ENCODE measurements around the gene AP2B1.

The AP2B1 gene

DNA sequence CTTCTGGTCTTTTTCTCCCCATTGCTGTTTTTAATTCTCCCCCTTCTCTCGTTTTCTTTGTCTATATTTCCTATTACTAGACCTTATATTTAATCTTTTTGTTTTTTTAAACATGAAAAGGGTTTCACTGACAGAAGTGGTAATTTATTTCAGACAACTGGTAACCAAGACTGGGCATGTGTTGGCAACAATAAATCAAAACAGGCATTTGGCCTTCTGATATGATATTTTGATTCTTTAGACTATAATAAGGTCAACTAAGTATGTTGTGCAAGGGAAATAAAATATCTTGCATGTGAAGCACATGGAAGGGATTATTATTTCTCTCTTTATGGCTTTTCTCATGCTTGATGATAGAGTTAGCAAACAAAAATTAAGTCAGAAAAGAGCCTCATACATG is 34.6 kb downstream of the AP2B1 start:
- in situ Hi-C loops (cut with HindIII; ENCODE audit: low sequenced_read_pairs) = no loop called here

DNA sequence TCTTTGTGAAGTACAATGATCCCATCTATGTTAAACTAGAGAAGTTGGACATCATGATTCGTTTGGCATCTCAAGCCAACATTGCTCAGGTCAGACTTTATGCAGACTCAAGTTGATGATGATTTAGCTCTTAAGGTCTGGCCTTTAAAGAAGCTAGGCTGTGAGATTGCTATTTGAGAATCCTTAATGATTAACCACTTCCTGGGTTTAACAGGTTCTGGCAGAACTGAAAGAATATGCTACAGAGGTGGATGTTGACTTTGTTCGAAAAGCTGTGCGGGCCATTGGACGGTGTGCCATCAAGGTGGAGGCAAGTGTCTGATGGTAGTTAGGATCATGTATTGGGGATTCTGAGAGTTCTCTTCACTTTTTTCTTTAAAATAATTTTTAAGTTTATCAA is 40.3 kb downstream of the AP2B1 start:
- in situ Hi-C loops (cut with HindIII; ENCODE audit: low sequenced_read_pairs) = no loop called here

DNA sequence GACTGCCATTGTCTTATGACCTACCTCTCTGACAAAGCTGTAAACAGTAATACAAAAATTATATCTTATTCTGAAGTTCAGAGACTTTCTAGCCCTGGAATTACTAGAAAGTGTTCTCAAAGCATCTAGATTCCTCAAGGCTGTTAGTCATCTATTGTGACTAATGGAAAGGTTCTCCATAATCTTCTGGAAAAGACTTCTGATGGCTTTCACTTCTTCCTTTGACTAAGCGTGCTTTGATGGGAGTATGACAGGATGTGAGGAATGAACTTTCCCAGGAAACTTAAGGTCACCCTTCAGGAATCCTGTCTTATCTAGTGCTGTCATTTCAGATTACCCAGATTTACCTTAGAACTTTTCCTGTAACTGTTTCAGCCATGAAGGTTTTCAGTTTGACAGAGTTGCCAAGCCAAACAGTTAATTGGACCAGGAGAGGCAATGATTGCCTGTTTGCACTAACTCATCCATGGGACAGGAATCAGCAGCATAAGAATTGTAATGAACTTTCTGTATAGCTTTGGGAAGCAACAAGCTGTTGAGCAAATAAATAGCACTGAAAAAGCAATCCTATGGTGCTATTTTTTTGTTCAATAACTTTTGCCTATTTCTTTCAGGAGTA is 43.5 kb downstream of the AP2B1 start:
- in situ Hi-C loops (cut with HindIII; ENCODE audit: low sequenced_read_pairs) = no loop called here

DNA sequence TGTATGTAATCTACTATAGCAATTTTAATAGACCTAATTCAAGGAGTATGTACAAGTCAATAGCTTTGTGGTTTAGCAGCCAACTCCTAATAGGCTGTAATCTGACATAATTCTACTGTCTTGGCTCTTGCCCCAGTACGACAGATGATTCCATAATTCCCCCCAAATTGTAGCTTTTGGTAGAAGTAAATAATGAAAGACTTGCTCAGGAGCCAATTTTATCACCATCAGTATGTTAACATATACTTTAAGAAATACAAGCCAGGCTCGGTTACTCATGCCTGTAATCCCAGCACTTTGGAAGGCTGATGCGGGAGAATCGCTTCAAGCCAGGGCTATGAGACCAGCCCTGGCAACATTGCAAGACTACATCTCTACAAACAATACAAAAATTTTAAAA is 53.9 kb downstream of the AP2B1 start:
- in situ Hi-C loops (cut with HindIII; ENCODE audit: low sequenced_read_pairs) = loop anchor here (5.0 kb wide), 2 partner anchors 34 to 36 kb away; no protein-coding TSS in a partner anchor

DNA sequence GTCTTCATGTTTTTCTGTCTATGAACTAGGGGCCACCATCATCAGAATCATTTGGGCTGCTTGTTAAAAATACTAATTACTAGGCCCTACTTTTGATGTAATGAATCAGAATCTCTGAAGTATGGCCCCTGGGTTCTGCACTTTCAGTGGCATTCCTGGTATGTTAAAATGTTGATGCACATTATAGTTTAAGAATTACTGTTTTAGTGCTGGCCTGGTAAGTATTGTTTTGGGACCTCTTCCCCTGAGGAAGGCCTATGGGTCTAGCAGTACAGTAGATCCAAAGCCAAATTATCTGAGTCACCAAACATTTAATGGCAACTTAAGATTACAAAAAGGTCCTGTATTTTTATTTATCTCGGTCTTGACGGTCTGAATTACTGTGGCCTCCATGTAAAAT is 58.8 kb downstream of the AP2B1 start:
- in situ Hi-C loops (cut with HindIII; ENCODE audit: low sequenced_read_pairs) = no loop called here

DNA sequence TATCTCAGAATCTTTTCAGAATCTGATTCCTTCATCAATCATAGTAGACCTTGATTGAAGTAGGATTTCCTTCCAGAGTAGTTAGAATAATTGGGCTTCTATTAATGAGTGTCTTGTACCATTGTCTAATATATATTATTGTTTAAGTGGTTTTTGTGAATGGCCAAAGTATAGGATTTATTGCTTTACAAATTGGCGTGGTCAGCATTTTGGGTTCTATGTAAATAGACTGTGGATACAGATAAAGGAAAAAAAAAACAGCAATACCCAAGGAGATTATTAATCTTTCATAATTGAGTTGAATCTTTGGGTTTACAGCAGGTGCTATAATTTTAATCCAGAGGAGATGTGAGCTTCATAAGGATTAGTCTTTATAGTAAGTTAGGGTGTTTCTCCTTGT is 64.3 kb downstream of the AP2B1 start:
- in situ Hi-C loops (cut with HindIII; ENCODE audit: low sequenced_read_pairs) = no loop called here

DNA sequence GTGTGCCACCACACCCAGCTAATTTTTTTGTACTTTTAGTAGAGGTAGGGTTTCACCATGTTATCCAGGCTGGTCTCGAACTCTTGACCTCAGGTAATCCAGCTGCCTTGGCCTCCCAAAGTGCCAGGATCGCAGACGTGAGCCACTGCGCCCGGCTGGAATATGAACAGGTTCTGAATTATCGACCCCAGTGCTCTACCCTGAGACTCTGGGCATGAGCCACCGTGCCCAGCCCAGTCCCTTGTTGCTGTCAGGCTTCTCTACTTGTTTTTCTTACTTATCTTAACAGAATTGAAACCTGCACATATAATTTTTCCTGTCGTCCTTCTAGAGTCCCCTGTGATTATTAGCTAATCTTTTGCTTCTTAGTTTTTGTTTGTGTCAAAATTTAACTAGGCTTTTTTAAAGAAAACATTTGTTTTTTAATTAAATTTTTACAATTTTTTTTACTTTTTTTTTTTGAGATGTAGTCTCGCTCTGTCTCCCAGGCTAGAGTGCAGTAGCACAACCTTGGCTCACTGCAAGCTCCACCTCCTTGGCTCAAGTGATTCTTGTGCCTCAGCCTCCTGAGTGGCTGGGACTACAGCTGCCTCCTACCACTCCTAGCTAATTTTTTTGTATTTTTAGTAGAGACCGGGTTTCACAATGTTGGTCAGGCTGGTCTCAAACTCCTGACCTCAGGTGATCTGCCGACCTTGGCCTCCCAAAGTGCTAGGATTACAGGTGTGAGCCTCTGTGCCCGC is 66.7 kb downstream of the AP2B1 start:
- in situ Hi-C loops (cut with HindIII; ENCODE audit: low sequenced_read_pairs) = no loop called here

DNA sequence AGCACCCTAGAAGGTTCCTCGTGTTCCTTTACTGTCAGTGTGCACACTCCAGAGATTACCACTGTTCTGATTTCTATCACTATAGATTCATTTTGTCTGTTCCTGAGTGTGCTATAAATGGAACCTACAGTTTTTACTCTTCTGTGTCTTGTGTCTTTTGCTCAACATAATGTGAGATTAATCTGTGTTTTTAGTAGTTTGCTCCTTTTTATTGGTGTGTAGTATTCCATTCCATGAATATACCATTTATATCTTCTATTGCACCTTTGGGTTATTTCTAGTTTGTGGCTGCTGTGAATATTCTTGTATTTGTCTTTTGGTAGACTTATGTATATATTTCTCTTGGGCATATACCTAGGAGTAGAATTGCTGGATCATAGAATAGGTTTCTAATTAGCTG is 68.2 kb downstream of the AP2B1 start:
- in situ Hi-C loops (cut with HindIII; ENCODE audit: low sequenced_read_pairs) = no loop called here

DNA sequence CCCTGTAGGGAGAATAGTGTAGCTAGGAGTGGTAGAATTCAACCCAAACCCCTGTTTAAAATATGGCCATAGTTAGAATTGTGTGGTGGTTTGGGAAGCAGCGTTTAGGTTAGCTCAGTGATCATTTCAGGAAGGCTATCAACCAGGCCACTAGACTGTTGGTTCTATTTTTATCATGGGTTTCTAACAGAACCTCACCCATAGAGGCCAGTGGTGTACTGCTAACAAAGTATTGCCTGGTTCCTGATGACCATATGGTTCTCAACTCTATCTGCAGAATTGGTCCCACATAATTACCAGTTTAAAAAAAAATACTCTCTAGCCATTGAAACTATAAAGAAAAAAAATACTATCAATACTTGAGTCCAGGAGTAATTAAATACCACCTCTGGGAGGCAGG is 73.8 kb downstream of the AP2B1 start:
- in situ Hi-C loops (cut with HindIII; ENCODE audit: low sequenced_read_pairs) = no loop called here

DNA sequence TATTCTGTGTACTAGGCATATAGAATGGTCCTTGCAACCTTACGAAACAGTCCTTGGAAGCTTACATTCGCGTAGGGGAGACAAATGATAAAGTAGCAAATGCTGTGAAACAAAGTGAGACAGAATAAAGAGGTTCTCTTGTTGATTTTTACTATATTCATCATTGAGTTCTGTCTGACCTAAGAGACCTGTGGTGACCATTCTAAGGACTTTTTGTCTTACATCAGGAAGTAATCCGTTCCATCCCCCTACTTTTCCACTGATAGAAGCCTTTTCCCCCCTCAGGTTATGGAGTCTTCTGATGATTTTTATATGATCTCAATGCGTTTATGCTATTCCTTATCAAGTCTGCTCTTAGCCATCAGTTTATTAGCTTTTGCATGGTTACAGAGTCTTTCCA is 77.6 kb downstream of the AP2B1 start:
- in situ Hi-C loops (cut with HindIII; ENCODE audit: low sequenced_read_pairs) = no loop called here

DNA sequence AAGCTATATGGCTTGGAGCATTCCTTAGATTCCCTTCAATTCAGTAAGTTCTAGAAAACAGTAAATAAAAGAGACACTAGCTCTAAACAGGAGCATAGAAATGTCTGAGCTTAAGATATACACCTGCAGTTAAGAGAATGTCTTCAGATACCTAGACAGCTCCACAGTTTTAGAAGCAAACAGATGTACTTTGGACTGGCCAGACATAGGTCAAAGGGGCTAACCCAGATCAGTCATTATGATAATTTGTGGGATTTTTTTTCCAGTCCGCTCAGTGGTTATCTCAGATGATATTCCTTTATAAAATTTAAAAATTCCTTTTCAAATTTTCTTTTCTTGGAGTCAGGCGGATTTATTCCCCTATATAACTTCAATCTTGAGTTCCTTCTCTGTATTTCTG is 78.5 kb downstream of the AP2B1 start:
- in situ Hi-C loops (cut with HindIII; ENCODE audit: low sequenced_read_pairs) = no loop called here

DNA sequence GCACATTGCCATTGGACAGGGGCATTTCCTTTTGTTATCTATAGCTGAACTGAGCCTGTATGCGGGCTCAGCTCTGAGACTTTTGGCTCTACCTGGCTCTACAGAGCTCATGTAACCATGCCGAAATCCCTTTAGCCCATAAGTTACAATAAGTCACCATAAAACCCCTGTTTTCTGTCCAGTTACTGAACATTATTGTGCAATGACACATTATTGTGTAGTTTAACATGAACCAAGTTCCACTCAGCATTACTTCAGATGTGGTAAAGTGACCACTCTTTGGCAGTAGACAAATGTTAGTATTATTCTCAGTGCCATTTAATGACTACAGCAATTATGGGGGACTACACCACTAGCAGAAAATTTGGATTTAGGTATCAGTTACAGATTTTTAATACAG is 78.9 kb downstream of the AP2B1 start:
- in situ Hi-C loops (cut with HindIII; ENCODE audit: low sequenced_read_pairs) = no loop called here

DNA sequence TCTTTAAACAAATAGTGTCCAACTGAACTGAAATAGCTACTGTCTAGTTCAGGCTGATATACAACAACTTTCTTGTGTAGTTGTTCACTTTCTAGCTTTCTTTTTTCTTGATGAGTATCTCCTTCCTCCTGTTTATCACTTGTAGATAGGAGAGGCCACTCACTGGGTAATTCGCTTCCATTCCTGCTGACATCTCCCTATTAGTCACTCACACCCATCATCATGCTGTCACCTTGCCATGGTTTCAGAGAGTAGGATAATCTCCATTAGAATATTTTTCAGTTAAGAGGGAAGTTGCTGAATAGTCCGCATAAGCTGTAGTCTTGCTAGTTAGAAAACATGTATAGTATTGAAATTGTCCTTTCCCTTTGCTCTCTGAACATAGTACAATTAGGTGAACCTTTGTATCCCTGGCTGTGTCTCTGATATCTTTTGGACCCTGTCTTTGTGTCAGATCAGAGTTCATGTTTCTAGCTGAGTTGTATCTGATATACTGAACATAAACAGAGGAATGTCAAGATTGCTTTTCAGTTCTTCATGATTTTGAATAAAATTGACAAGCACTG is 79.9 kb downstream of the AP2B1 start:
- in situ Hi-C loops (cut with HindIII; ENCODE audit: low sequenced_read_pairs) = no loop called here

DNA sequence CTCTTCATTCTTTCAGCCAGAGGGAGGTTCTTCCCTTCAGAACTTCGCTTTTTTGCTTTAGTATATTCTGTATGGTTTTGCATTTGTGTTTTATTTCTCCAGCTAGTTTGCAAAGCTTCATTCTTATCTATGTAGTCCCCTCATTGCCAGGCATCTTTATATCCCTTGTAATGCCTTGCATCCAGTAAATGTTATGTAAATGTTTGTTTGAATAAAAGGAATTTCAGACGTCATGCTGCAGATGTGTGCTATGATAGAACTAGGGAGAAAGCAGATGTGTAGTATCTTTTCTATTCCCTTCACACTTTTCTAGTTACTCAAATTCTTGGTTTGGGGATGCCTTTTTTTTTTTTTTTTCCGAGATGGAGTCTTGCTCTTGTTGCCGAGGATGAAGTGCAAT is 81.7 kb downstream of the AP2B1 start:
- in situ Hi-C loops (cut with HindIII; ENCODE audit: low sequenced_read_pairs) = no loop called here

DNA sequence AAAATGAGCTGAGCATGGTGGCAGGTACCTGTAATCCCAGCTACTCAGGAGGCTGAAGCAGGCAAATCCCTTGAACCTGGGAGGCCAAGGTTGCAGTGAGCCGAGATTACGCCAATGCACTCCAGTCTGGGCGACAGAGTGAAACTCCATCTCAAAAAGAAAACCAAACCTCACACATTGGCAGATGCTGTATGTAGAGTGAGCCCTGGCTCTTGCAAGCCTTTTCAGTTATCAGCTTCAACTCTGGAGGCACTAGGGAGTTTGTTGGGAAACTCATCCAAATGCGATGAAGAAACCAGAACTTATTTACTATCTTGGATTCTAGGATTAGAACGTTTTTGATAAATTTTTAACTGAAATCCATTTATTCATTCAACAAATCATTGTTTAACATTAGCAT is 87.4 kb downstream of the AP2B1 start:
- in situ Hi-C loops (cut with HindIII; ENCODE audit: low sequenced_read_pairs) = no loop called here

DNA sequence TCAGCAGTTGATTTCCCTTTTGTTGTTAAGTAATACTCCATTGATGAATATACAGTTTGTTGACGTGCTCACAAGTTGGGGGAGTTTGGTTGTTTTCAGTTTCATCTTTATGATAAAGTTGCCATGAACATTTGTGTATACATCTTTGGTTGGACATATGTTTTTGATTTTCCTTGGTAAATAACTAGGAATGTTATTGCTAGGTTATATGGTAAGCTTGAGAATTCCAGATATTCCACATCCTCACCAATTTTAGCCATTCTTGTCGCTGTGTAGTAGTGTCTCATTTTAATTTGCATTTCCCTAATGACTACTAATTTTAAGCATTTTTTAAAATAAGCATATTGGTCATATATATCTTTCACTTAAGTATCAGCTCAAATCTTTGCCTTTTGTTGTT is 89.3 kb downstream of the AP2B1 start:
- in situ Hi-C loops (cut with HindIII; ENCODE audit: low sequenced_read_pairs) = loop anchor here (5.0 kb wide), 1 partner anchor 34 kb away; no protein-coding TSS in a partner anchor

DNA sequence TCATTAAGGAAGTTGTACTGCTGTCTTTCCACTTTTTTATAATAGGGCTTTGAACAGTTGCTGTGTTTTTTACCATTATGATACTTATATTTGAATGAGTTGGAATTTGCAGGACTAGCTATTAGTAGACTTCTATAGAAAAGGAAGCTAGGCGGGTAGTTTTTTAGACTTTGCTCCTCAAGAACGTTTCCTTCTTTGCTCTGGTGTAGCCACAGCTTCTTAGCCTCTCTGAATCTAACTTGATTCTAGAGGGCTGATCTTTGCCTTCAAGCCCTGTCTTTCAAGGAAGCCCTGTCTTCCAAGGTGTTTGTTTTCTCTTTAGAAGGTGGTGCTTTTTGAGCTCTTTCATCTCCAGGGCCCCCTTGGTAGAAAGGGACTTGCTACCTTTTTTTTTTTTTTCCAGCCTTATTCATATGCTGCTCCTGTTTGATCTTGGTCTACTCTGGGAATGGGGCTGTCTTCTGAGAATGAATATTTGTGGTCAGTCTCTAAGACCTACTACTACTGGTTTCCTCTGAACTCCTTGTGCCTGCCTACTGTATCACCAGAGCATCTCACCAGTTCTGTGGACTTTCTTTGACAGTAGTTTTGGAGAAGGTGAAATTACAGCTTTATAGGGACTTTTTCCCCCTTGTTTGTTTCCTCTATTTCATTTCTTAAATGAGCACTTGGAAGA is 92.0 kb downstream of the AP2B1 start:
- in situ Hi-C loops (cut with HindIII; ENCODE audit: low sequenced_read_pairs) = loop anchor here (5.0 kb wide), 1 partner anchor 37 kb away; no protein-coding TSS in a partner anchor

DNA sequence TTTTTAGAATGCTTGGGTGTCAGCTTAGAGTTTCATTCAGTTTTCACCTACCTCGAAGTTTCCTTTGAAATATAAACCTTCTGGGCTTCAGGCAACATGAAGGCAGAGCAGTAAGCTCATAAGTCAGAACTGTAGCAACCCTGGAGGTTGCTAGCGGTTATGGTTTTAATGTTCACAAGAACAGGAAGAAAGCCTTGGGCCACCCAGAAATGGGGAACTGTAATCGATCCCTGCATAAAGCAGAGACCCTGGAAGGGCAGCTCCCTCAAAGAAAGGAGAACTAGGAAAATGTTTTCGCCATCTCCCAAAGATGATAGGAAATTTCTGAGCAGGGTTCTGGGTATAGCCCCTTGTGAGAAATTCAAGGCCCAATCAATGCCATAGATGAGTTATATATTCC is 96.5 kb downstream of the AP2B1 start:
- in situ Hi-C loops (cut with HindIII; ENCODE audit: low sequenced_read_pairs) = no loop called here

DNA sequence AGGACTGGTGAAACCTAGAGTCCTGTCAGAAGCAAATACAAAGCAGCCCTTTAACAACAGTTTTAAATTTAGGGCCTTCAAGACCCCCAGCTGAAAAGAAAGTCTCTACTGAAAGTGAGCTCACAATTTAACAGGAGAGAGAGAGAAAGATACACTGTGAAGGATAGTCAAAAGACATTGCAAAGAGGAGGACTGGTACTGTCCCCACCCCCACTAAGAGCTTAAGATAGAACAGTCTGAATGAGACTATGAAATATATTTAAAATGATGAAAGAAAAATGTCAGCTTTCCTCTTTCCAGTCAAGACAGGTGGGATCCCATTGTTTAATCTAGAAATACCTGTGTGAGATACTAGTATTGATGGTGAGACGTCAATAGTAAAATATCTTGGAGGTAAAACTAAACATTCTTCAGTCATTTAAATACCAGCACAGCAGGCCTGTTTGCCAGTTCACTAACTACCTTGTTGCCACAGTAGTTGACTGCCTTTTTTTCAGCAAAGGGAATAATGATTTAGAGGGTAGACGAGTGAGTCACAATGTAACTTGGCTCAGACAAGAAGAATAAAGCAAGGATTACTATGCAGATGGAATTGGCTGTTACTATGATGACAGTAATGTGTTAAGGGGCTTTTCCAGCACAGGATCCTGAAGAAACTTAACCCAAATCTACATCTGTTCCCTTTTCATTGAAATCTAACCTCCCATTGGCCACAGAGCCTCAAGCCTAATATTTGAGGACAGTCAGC is 97.1 kb downstream of the AP2B1 start:
- in situ Hi-C loops (cut with HindIII; ENCODE audit: low sequenced_read_pairs) = no loop called here

DNA sequence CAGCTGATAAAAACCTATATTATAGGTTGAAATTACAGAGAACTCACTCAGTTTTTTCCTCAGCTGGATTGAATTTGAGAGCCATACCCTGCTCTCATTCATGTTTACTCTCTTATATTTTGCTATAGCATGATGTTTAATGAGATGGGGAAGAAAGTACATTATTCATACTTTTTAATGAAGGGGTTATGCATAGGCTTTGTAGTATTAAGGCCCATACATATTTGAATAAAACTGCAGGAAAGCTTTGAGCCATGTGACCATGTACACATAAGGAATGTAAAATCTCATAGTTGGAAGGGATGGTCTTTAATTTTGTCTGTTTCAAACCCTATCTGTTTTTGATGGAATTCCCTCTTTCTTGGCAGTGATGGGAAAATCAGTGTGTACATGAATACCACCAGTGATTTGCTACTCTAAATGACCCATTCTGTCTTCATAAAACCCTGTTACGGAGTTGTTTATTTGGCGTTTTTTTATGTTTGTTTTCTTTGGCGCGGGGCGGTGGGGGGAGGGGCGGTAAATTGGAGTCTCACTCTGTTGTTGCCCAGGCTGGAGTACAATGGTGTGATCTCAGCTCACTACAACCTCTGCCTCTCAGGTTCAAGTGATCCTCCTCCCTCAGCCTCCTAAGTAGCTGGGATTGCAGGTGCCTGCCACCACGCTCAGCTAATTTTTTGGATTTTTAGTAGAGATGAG is 105.5 kb downstream of the AP2B1 start:
- in situ Hi-C loops (cut with HindIII; ENCODE audit: low sequenced_read_pairs) = no loop called here

Data from endothelial cell of hepatic sinusoid (primary cell).